ENCODE measurements around the gene FAM209B.
"Not testable (repeated sequence)": the region's sequence is repeated elsewhere in the genome, so short reads cannot be mapped to it uniquely, and the experiment has no call there.

The FAM209B gene

GRCh38 chr20:56532946-56533345, at the start of gene FAM209B:
Gene FAM209B, plus strand, starts transcription at chr20:56533246. Its CDS starts 96 bp downstream, at chr20:56533342.
- not testable (repeated sequence) for DNase-seq (ENCODE audit: low read depth, low spot score)

GRCh38 chr20:56483970-56484369, 49.1 kb upstream of the FAM209B start:
- no peak for DNase-seq (ENCODE audit: low read depth, low spot score)

GRCh38 chr20:56487216-56487615, 45.8 kb upstream of the FAM209B start:
- no peak for DNase-seq (ENCODE audit: low read depth, low spot score)

GRCh38 chr20:56488566-56488965, 44.5 kb upstream of the FAM209B start:
- DNase-seq (ENCODE audit: low read depth, low spot score), result no peak

GRCh38 chr20:56501116-56501515, 31.9 kb upstream of the FAM209B start:
- DNase-seq (ENCODE audit: low read depth, low spot score), result no peak

- DNase-seq (ENCODE audit: low read depth, low spot score), result no peak
These were observed 29.1 kb upstream of the FAM209B start for GRCh38 chr20:56503916-56504315.

- no peak for DNase-seq (ENCODE audit: low read depth, low spot score)
These were observed 28.6 kb upstream of the FAM209B start for GRCh38 chr20:56504373-56505005.

GRCh38 chr20:56506103-56506502, 26.9 kb upstream of the FAM209B start:
- no peak for DNase-seq (ENCODE audit: low read depth, low spot score)

- DNase-seq (ENCODE audit: low read depth, low spot score), result no peak
These were observed 21.1 kb upstream of the FAM209B start for GRCh38 chr20:56511926-56512325.

GRCh38 chr20:56513161-56514150, 19.6 kb upstream of the FAM209B start:
- no peak for DNase-seq (ENCODE audit: low read depth, low spot score)

GRCh38 chr20:56516631-56517030, 16.4 kb upstream of the FAM209B start:
- no peak for DNase-seq (ENCODE audit: low read depth, low spot score)

GRCh38 chr20:56517211-56517610, 15.8 kb upstream of the FAM209B start:
- no peak for DNase-seq (ENCODE audit: low read depth, low spot score)

- DNase-seq (ENCODE audit: low read depth, low spot score), result no peak
These were observed 15.4 kb upstream of the FAM209B start for GRCh38 chr20:56517641-56518040.

- DNase-seq (ENCODE audit: low read depth, low spot score), result no peak
These were observed 14.9 kb upstream of the FAM209B start for GRCh38 chr20:56518126-56518525.

- no peak for DNase-seq (ENCODE audit: low read depth, low spot score)
These were observed 14.2 kb upstream of the FAM209B start for GRCh38 chr20:56518721-56519398.

- DNase-seq (ENCODE audit: low read depth, low spot score), result no peak
These were observed 13.5 kb upstream of the FAM209B start for GRCh38 chr20:56519551-56519950.

GRCh38 chr20:56520180-56520579, 12.9 kb upstream of the FAM209B start:
- no peak for DNase-seq (ENCODE audit: low read depth, low spot score)

- DNase-seq (ENCODE audit: low read depth, low spot score), result not testable (repeated sequence)
These were observed 12.2 kb upstream of the FAM209B start for GRCh38 chr20:56520746-56521354.

GRCh38 chr20:56522311-56522710, 10.7 kb upstream of the FAM209B start:
- no peak for DNase-seq (ENCODE audit: low read depth, low spot score)

GRCh38 chr20:56524444-56524843, 8.6 kb upstream of the FAM209B start, which contains the start of gene FAM209A:
Gene FAM209A, plus strand, starts transcription at chr20:56524744. Its CDS starts 65 bp downstream, at chr20:56524809.
- not testable (repeated sequence) for DNase-seq (ENCODE audit: low read depth, low spot score)

GRCh38 chr20:56527521-56527920, 5.5 kb upstream of the FAM209B start:
- DNase-seq (ENCODE audit: low read depth, low spot score), result no peak

GRCh38 chr20:56537997-56538396, 5.0 kb downstream of the FAM209B start:
- DNase-seq (ENCODE audit: low read depth, low spot score), result no peak

All from activated CD4-positive, CD25-positive, alpha-beta regulatory T cell treated with anti-CD3 and anti-CD28 coated beads, Interleukin-2, amount 50 U/mL, for 16 hours (primary cell).